ENCODE results near the gene MRPS34. TPM values are rescaled to one million over a fixed set of nuclear protein-coding genes. Genes with fewer than 3 reads are reported as not detected.

Gene MRPS34
- total RNA-seq, 6 experiments from 2014 or later = 122 to 161 (median 132) TPM

DNA sequence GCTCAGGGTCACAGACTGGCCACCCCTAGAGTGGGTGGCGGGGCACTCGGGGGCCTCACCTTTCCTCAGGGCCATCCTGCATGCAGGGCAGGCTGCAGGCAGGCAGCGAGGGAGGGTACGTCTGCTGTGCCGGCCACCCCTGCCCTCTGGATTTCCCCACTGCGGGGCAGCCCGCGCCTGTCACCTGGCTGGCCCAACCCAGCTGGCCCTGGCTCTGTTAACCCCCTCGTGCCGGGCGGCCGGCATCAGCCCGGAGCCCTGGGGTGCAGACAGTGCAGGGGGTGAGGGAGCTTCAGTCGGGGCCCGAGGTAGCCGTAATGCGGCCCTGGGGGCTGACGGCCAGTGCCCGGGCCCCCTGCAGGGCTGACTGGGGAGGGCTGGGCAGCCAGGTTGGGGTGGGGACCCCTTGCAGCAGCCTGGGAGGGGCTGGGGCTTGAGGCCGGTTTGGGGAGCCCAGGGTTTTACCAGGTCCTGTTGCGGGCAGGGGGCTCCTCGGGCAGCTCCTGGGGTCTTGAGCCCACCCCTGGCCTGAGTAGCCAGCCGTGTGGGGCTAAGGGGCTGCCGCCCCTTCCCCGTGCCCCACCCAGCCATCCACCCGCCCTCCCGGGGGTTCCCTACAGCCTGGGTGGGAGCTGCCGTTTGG lies 20.8 kb upstream of the MRPS34 start, which contains the start of gene IGFALS:
Gene IGFALS (minus strand): TSS at position 128 of the 643 bp plus-strand sequence. CDS start 53 bp downstream, at position 75.
- Mint-ChIP-seq H3K27ac (no peak within 1 kb of the TSS), H3K4me1 (ENCODE audit: low read depth) (no peaks in the 10 kb centered on the region), H3K36me3 (ENCODE audit: low read depth) (peaks cover 14% of the 10 kb centered on the region), H3K27me3 (ENCODE audit: insufficient read depth) (no peaks in the 10 kb centered on the region), H3K9me3 (peaks cover 17% of the 10 kb centered on the region), H3K4me3 (no peak within 1 kb of the TSS)
- TF ChIP-seq, protein P1, sequence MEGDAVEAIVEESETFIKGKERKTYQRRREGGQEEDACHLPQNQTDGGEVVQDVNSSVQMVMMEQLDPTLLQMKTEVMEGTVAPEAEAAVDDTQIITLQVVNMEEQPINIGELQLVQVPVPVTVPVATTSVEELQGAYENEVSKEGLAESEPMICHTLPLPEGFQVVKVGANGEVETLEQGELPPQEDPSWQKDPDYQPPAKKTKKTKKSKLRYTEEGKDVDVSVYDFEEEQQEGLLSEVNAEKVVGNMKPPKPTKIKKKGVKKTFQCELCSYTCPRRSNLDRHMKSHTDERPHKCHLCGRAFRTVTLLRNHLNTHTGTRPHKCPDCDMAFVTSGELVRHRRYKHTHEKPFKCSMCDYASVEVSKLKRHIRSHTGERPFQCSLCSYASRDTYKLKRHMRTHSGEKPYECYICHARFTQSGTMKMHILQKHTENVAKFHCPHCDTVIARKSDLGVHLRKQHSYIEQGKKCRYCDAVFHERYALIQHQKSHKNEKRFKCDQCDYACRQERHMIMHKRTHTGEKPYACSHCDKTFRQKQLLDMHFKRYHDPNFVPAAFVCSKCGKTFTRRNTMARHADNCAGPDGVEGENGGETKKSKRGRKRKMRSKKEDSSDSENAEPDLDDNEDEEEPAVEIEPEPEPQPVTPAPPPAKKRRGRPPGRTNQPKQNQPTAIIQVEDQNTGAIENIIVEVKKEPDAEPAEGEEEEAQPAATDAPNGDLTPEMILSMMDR (IDR thresholded peaks at IDR 0.05) = no peak
- no peak for DNase-seq

DNA sequence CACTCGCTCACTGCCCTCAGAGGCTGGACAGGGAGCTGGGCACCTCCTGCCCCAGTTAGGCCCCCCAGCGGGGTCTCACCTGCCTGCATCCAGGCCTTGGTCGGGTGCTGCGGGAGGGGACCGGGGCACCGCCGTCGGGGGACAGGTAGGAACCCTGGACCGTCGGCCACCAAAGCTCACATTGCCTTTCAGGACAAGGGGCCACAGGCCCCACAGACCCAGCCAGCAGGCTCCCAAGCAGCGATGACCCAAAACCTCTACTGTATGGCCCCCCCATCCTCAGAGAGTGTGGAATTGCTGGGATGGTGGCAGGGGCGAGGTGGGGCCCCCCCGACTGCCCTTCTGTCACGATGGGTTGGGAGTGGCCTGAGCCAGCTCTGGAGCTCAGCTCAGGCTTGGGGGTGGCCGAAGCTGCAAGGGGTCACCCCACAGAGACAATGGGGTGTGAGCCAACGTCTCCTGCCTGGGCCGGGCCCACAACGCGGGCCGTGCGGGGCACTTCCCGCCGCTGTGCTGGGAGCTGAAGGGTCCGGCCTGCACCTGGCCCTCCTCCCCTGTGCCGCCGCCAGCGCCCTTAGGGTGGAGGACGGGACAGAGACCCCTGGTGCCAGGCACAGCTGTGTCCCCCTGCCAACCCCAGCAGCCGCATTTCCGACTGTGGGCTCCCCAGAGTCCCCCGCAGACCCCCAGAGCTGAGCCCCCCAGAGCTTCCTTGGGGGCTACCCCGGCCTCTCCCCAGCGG lies 20.1 kb upstream of the MRPS34 start:
- no peak for DNase-seq
- Mint-ChIP-seq H3K27ac (no peak overlapping the region), H3K27me3 (ENCODE audit: insufficient read depth) (no peaks in the 10 kb centered on the region), H3K4me1 (ENCODE audit: low read depth) (no peaks in the 10 kb centered on the region), H3K9me3 (peaks cover 14% of the 10 kb centered on the region), H3K36me3 (ENCODE audit: low read depth) (peaks cover 13% of the 10 kb centered on the region; the same call in 1 of the 2 replicates), H3K4me3 (no peak overlapping the region)
- TF ChIP-seq, protein P1 (IDR thresholded peaks at IDR 0.05) = no peak

DNA sequence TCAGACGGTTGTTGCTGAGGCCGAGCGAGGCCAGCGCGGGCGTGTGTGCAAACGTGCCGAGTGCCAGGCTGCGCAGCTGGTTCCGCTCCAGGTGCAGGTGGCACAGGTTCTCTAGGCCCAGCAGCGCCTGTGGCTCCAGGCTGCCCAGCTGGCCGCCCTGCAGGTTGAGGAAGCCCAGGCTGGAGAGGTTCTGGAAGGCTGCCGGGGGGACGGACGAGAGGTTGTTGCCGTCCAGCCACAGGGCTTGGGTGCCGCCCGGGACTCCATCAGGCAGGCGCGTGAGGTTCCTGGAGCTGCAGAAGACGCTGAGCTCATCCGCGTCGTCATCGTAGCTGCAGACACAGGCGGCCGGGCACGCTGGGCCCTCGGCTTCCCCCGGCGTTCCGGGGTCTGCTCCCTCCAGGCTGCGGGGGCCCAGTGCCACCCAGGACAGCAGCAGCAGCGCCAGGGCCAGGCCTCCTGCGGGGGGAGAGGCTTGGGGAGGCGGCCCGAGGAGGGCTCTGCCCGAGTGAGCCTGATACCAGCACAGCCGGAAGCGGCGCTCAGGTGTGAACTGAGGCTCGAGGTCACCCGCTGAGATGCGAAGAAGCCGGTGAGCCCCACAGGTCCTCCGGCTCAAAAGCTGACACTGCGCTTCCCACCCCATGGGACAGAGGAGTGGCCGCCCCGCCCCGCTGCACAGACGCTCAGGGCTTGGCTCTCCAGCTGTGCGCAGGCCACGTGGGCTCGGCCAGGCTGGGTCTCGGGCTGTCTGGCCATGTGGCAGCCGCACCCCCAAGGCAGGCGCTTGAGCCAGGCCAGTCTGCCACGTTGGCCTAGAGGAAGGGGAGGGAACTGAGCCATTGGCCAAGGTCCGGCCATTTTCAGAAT lies 19.2 kb upstream of the MRPS34 start:
- DNase-seq = no peak
- TF ChIP-seq, protein P1 (IDR thresholded peaks at IDR 0.05) = no peak
- Mint-ChIP-seq H3K9me3 (peaks cover 6% of the 10 kb centered on the region), H3K27ac (no peak overlapping the region), H3K4me1 (ENCODE audit: low read depth) (no peaks in the 10 kb centered on the region), H3K27me3 (ENCODE audit: insufficient read depth) (peaks cover under 1% of the 10 kb centered on the region; the same call in 1 of the 2 replicates), H3K4me3 (no peak overlapping the region), H3K36me3 (ENCODE audit: low read depth) (peaks cover 10% of the 10 kb centered on the region; the same call in 1 of the 2 replicates)

DNA sequence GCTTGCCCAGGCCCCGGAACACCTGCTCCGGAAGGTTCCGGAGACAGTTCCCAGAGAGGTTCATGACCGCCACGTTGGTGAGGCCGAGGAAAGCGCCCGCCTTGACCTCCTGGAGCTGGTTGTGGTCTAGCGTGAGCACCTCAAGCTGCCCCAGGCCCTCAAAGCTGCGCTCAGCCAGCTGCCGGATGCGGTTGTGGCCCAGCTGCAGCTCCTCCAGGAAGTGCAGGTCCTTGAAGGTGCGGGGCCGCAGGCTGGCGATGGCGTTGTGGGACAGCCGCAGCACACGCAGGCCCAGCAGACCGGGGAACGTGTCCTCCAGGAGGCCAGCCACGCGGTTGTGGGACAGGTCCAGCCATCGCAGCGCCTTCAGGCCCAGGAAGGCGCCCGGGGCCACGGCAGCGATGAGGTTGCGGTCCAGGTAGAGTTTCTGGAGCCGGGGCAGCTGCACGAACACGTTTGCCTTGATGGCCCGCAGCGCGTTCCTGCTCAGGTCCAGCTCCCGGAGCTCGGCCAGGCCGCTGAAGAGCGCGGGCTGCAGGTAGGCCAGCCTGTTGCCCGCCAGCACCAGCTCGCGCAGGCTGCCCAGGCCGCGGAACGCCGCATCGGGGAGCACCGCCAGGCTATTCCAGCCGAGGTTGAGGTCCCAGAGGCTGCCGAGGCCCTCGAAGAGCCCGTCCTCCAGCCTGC lies 18.5 kb upstream of the MRPS34 start:
- DNase-seq = no peak
- H3K27me3 Mint-ChIP-seq (ENCODE audit: insufficient read depth) = peaks cover 2% of the 10 kb centered on the region; the same call in 1 of the 2 replicates
- no peak overlapping the region for H3K27ac Mint-ChIP-seq
- no peak overlapping the region for H3K4me3 Mint-ChIP-seq
- no peaks in the 10 kb centered on the region for H3K4me1 Mint-ChIP-seq (ENCODE audit: low read depth)
- TF ChIP-seq, protein P1 (IDR thresholded peaks at IDR 0.05) = no peak
- no peaks in the 10 kb centered on the region for H3K9me3 Mint-ChIP-seq
- peaks cover 4% of the 10 kb centered on the region; the same call in 1 of the 2 replicates for H3K36me3 Mint-ChIP-seq (ENCODE audit: low read depth)
